ENCODE data around the gene OSBPL5. TPM values are rescaled to one million over a fixed set of nuclear protein-coding genes. Genes with fewer than 3 reads are reported as not detected.

OSBPL5 gene
- total RNA-seq, 1 experiment from 2014 or later = 6.4 TPM

DNA sequence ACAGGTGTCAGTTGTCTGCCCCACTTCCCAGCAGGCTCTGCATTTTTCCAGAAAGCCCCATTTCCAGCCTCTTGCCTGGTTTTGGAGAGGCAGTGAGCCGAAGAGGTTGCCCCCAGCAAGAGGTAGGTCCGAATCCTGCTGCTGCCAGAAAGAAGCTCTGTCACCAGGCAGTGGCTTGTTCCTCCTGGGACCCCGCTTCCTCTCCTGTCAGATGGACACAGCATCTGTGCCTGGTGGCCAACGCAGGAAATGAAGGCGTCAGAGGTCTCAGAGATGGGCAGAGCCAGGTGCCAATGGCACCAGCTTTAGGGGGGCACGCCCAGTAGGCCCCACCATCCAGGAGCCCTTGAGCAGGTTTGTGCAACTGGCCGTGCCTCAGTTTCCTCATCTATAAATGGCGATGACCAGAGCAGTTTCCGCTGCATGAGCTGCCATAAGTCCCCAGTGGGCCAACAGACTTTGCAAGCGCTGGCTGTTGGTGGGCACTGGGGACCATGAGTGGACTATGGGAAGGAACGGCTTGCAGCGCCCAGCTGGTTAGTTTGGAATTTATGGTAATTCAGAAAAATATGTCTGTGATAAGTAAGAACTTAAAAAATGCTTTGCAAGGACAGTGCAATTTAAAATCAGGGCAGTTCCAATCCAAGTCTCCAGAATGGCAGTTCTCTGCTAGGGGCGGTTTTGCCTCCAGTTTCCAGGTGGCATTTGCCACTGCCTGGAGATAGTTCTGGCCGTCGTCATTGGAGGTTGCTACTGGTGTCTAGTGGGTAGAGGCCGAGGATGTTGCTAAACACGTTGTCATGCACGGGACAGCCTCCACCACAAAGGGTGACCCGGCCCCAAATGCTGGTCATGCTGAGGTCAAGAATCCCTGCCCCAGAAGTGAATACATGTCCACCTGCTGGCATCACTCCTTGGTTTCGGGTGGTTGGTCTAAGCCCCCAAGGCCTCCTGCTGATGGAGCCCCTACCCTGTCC lies 2.3 kb upstream of the OSBPL5 start:
- BruUV-seq (replicated peaks) = no TSS peak
- ChIA-PET POLR2A (ENCODE audit: unreplicated experiment) (no interaction called here), CTCF (no interaction called here)
- Histone ChIP-seq H3K27ac (no peak overlapping the region), H3K36me3 (ENCODE audit: low read depth) (no peaks in the 10 kb centered on the region), H2AFZ (no peak overlapping the region), H3K4me1 (replicated peaks; ENCODE audit: insufficient read depth) (no peaks in the 10 kb centered on the region), H3K9me3 (ENCODE audit: insufficient read depth, low read depth) (no peaks in the 10 kb centered on the region), H4K20me1 (ENCODE audit: insufficient read depth) (no peaks in the 10 kb centered on the region), H3K27me3 (ENCODE audit: insufficient read depth, low read depth) (peaks cover 67% of the 10 kb centered on the region), H3K9me2 (ENCODE audit: insufficient read depth) (no peaks in the 10 kb centered on the region), H3K79me2 (ENCODE audit: low read depth) (no peaks in the 10 kb centered on the region), H3F3A (ENCODE audit: insufficient read depth, low read depth) (no peaks in the 10 kb centered on the region), H3K4me3 (no peak overlapping the region), H3K4me2 (no peak overlapping the region)
- intact Hi-C loops (cut with micrococcal nuclease; ENCODE audit: unreplicated experiment) = no loop called here
- TF ChIP-seq CTCF (conservative IDR thresholded peaks at IDR 0.05) = no peak
- no peak for TF ChIP-seq EZH2 (IDR thresholded peaks at IDR 0.05; ENCODE audit: low read depth)
- DNase-seq = no peak

DNA sequence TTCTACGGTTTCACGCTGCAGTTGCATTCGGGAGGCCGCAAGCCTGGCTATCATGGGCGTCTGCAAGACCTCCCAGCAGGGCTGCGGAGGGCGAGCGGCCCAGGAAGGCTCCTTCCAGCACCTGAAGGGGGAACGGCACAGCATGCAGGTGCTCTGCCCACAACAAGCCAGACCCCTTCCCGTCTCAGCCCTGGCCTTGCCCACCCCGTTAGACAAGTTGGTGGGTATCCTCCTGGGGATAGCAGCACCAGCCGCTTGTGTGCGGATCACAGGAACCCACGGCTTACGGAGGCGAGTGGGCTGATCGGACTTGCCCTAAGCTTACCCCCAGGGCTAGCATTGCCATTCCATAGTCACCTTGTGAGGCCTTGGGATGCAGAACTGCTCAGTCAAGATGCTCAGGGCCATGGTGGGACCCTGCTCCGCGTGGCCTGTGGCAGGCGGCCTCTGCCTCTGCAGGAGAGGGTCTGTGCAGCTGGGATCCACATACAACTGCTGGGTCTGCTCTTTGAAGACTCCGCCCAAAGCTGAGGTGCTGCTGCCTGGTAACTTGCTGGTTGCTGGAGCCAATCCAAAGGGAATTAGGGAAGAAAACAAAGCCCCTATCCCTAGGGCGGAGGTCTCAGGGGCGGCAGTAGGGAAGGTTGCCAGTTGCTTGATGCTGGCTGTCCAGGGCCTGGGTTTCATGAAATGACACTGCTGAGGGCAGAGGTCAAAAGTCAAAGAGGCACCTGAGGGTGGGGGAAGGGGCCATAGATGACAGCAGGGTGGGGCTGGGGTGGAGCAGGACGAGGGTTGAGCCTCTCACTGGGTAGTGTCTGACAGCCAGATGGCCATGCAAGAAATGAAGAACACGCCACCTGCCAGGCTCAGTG lies 1.4 kb upstream of the OSBPL5 start:
- POLR2A ChIA-PET (ENCODE audit: unreplicated experiment) = no interaction called here
- no TSS peak for BruUV-seq (replicated peaks)
- H3K79me2 ChIP-seq (ENCODE audit: low read depth) = no peaks in the 10 kb centered on the region
- H3K9me3 ChIP-seq (ENCODE audit: insufficient read depth, low read depth) = no peaks in the 10 kb centered on the region
- no peaks in the 10 kb centered on the region for H3K4me1 ChIP-seq (replicated peaks; ENCODE audit: insufficient read depth)
- TF ChIP-seq EZH2 (IDR thresholded peaks at IDR 0.05; ENCODE audit: low read depth) = no peak
- no peak overlapping the region for H3K4me2 ChIP-seq
- no peaks in the 10 kb centered on the region for H4K20me1 ChIP-seq (ENCODE audit: insufficient read depth)
- intact Hi-C loops (cut with micrococcal nuclease; ENCODE audit: unreplicated experiment) = no loop called here
- H3K27ac ChIP-seq = no peak overlapping the region
- H2AFZ ChIP-seq = no peak overlapping the region
- no peaks in the 10 kb centered on the region for H3K36me3 ChIP-seq (ENCODE audit: low read depth)
- H3F3A ChIP-seq (ENCODE audit: insufficient read depth, low read depth) = no peaks in the 10 kb centered on the region
- no peak for DNase-seq
- CTCF ChIA-PET = no interaction called here
- peaks cover 63% of the 10 kb centered on the region for H3K27me3 ChIP-seq (ENCODE audit: insufficient read depth, low read depth)
- no peak overlapping the region for H3K4me3 ChIP-seq
- H3K9me2 ChIP-seq (ENCODE audit: insufficient read depth) = no peaks in the 10 kb centered on the region

DNA sequence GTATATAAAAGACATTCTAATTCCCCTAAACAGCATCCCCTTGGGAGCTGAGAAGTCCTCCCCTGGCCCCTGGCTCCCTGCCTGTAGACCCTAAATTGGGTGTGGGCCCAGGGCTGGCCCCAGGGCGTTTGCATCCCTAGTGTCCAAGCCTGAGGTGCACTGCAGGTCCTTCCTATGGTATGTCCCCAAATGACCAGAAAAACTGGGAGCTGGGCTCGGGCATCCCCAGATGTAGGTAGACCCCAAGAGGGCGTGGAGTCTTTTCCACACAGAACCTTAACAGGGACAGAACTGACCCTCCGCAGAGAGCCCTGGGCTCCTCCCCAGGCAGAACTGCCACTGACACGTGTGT lies 782 bp upstream of the OSBPL5 start:
- no peak overlapping the region for H3K27ac ChIP-seq
- no peaks in the 10 kb centered on the region for H3K4me1 ChIP-seq (replicated peaks; ENCODE audit: insufficient read depth)
- CTCF ChIA-PET = no interaction called here
- H2AFZ ChIP-seq = no peak overlapping the region
- intact Hi-C loops (cut with micrococcal nuclease; ENCODE audit: unreplicated experiment) = no loop called here
- POLR2A ChIA-PET (ENCODE audit: unreplicated experiment) = no interaction called here
- no peak overlapping the region for H3K4me3 ChIP-seq
- no peak overlapping the region for H3K4me2 ChIP-seq
- no peaks in the 10 kb centered on the region for H3K79me2 ChIP-seq (ENCODE audit: low read depth)
- no peaks in the 10 kb centered on the region for H3K9me2 ChIP-seq (ENCODE audit: insufficient read depth)
- DNase-seq = no peak
- H3K27me3 ChIP-seq (ENCODE audit: insufficient read depth, low read depth) = peaks cover 57% of the 10 kb centered on the region
- BruUV-seq (replicated peaks) = no TSS peak
- TF ChIP-seq EZH2 (IDR thresholded peaks at IDR 0.05; ENCODE audit: low read depth) = no peak
- TF ChIP-seq CTCF (conservative IDR thresholded peaks at IDR 0.05) = no peak
- no peaks in the 10 kb centered on the region for H3K36me3 ChIP-seq (ENCODE audit: low read depth)
- no peaks in the 10 kb centered on the region for H3K9me3 ChIP-seq (ENCODE audit: insufficient read depth, low read depth)
- H3F3A ChIP-seq (ENCODE audit: insufficient read depth, low read depth) = no peaks in the 10 kb centered on the region
- H4K20me1 ChIP-seq (ENCODE audit: insufficient read depth) = no peaks in the 10 kb centered on the region
